LNCAP (cell line): ENCODE results near the gene MAP4K5.

ENCODE experiments used
- CTCF ChIP-seq: fragments of 450-650 bp; IDR thresholded peaks from 2 replicates; pipeline ENCODE4 v1.5.1; 2017; ENCODE audit warnings: mild to moderate bottlenecking

Gene MAP4K5

GRCh38 chr14:50488521-50488920 is 43.8 kb downstream of the MAP4K5 start:
- no peak for TF ChIP-seq CTCF

GRCh38 chr14:50479041-50479440 is 53.3 kb downstream of the MAP4K5 start:
- TF ChIP-seq CTCF = no peak

GRCh38 chr14:50477760-50478159 is 54.6 kb downstream of the MAP4K5 start:
- TF ChIP-seq CTCF = no peak

- no peak for TF ChIP-seq CTCF
These were observed 56.2 kb downstream of the MAP4K5 start for GRCh38 chr14:50476134-50476533.

GRCh38 chr14:50475460-50475859 is 56.9 kb downstream of the MAP4K5 start:
- TF ChIP-seq CTCF = no peak

GRCh38 chr14:50471838-50472465 is 60.4 kb downstream of the MAP4K5 start:
- TF ChIP-seq CTCF = no peak

- TF ChIP-seq CTCF = no peak
These were observed 62.4 kb downstream of the MAP4K5 start for GRCh38 chr14:50469982-50470381.

- no peak for TF ChIP-seq CTCF
These were observed 70.3 kb downstream of the MAP4K5 start for GRCh38 chr14:50462111-50462510.
